MCF 10A (cell line): Measurements from ENCODE around the gene INAFM2. TPM values are rescaled to one million over a fixed set of nuclear protein-coding genes. Genes with fewer than 3 reads are reported as not detected.

Source experiments
- BruUV-seq: library from RNA; stranded (reverse); fragments of 400-500 nt; replicated peaks from 2 replicates; lab custom pipeline; 2021; lab: Mats Ljungman, UMichigan
- CTCF ChIA-PET: fragments of 300-600 bp; sonication (Branson Sonifier 250); formaldehyde crosslinking; extraction: SDS; loops from one replicate; lab custom pipeline; 2021; ENCODE audit warnings: antibody characterized with exemption, inconsistent platforms; lab: Yijun Ruan, JAX
- POLR2A ChIA-PET: fragments of 300-600, 350-650 bp; sonication (Branson Sonifier 250); formaldehyde crosslinking; extraction: SDS; loops from one replicate; lab custom pipeline; 2020; ENCODE audit warnings: antibody characterized with exemption, inconsistent platforms; lab: Yijun Ruan, JAX
- DNase-seq: peaks from one replicate; pipeline ENCODE4 v3.0.0-alpha.2; 2018; ENCODE audit not compliant: unreplicated experiment
- H3K27ac Mint-ChIP-seq: one replicate; pipeline ENCODE4 v1.8.0; 2022; ENCODE audit warnings: mild to moderate bottlenecking, low read depth, mixed read lengths; ENCODE audit not compliant: unreplicated experiment
- H3K27me3 Mint-ChIP-seq: one replicate; pipeline ENCODE4 v1.8.0; 2022; ENCODE audit warnings: mixed read lengths; ENCODE audit not compliant: insufficient read depth, unreplicated experiment
- H3K36me3 Mint-ChIP-seq: one replicate; pipeline ENCODE4 v1.8.0; 2022; ENCODE audit warnings: mild to moderate bottlenecking, moderate library complexity, mixed read lengths; ENCODE audit not compliant: insufficient read depth, unreplicated experiment
- H3K4me1 Mint-ChIP-seq: one replicate; pipeline ENCODE4 v1.8.0; 2022; ENCODE audit warnings: mixed read lengths; ENCODE audit not compliant: insufficient read depth, unreplicated experiment
- H3K4me3 Mint-ChIP-seq: one replicate; pipeline ENCODE4 v1.8.0; 2022; ENCODE audit warnings: mild to moderate bottlenecking, moderate library complexity, mixed read lengths; ENCODE audit not compliant: unreplicated experiment
- H3K9me3 Mint-ChIP-seq: one replicate; pipeline ENCODE4 v1.8.0; 2022; ENCODE audit warnings: mixed read lengths; ENCODE audit not compliant: unreplicated experiment
- CTCF ChIP-seq: fragments of 200-600 bp; IDR thresholded peaks from one replicate; pipeline ENCODE4 v1.8.0; 2022; ENCODE audit warnings: antibody characterized with exemption, mild to moderate bottlenecking; ENCODE audit not compliant: unreplicated experiment
- intact Hi-C: fragments of 100-400 bp; cut with micrococcal nuclease; formaldehyde crosslinking; loops from 2 replicates; pipeline ENCODE4 v1.14.1; 2022
- total RNA-seq: library from RNA; stranded (reverse); gene quantifications from 2 replicates; pipeline ENCODE4 v1.2.3, GENCODE V29; 2022

Gene INAFM2
- total RNA-seq, 1 experiment from 2014 or later = 15.7 TPM

GRCh38 chr15:40310993-40311392, 12.5 kb upstream of the INAFM2 start:
- H3K9me3 Mint-ChIP-seq = no peaks in the 10 kb centered on the region
- H3K27ac Mint-ChIP-seq = no peak overlapping the region
- H3K4me1 Mint-ChIP-seq = peaks cover 13% of the 10 kb centered on the region
- ChIA-PET POLR2A (interaction anchor here (0.7 to 1.2 kb wide), 3 partner anchors 9 to 70 kb away, joined by 3 read pairs; no protein-coding TSS in a partner anchor), CTCF (interaction anchor here (1.1 to 13.6 kb wide), 9 partner anchors 9 to 56 kb away, joined by 3 to 137 read pairs (median 13); partner anchors contain the start of gene CCDC9B)
- intact Hi-C loops = loop anchor here (1.0 kb wide), 1 partner anchor 32 kb away; no protein-coding TSS in a partner anchor
- no peaks in the 10 kb centered on the region for H3K36me3 Mint-ChIP-seq
- no peak for DNase-seq
- TF ChIP-seq CTCF = no peak
- no TSS peak for BruUV-seq
- H3K4me3 Mint-ChIP-seq = no peak overlapping the region
- no peaks in the 10 kb centered on the region for H3K27me3 Mint-ChIP-seq

- Mint-ChIP-seq H3K27ac (no peak overlapping the region), H3K4me1 (peaks cover 13% of the 10 kb centered on the region), H3K27me3 (no peaks in the 10 kb centered on the region), H3K36me3 (no peaks in the 10 kb centered on the region), H3K9me3 (no peaks in the 10 kb centered on the region), H3K4me3 (no peak overlapping the region)
- intact Hi-C loops = loop anchor here (1.0 kb wide), 1 partner anchor 23 kb away; no protein-coding TSS in a partner anchor
- ChIA-PET POLR2A (interaction anchor here (0.6 to 2.6 kb wide), 6 partner anchors 11 to 421 kb away, joined by 3 to 9 read pairs (median 4); partner anchors contain the start of genes CCDC9B and INAFM2), CTCF (interaction anchor here (0.9 to 13.6 kb wide), 11 partner anchors 8 to 110 kb away, joined by 3 to 137 read pairs (median 5); partner anchors contain the start of gene CCDC9B)
- TF ChIP-seq CTCF = no peak
- BruUV-seq = no TSS peak
- no peak for DNase-seq
Measured at GRCh38 chr15:40312370-40313158, 10.9 kb upstream of the INAFM2 start.

DNA sequence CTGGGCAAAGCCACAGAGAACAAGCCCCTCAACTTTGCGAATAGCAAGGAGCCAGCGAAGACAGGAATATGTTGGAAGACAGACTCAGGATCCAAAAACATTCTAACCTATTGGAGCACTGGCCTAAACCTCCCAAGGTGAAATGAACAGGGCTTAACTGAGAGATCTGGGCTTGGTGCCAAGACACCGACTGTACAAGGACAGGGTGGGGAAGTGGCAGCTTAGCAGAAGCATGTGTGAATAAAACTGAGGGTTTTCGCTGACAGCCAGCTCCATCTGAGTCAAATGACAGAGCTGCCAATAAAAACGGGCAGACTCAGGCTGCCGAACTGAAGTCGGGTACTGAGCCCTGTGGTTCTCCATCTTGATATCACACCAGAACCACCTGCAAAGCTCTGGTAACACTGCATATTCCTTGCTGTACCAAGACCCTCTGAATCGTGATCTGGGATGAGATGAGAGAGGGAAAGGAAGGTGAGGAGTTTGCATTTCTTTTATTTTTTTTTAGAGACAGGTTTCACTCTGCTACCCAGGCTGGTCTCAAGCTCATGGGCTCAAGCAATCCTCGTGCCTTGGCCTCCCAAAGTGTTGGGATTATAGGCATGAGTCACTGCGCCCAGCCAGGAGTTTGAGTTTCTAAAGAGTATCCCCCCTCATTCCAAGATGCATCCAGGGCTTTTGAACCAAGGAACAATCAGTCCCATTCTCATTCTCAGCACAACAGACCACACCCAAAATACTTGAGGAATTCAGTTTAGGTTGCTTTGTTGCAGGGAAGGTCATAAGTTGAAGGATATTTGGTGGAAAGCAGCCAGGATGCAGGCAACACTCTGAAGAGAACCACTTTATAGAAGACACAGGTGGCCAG, 9.7 kb upstream of the INAFM2 start:
- H3K9me3 Mint-ChIP-seq = no peaks in the 10 kb centered on the region
- H3K4me3 Mint-ChIP-seq = peak overlapping the region; percentile 18
- intact Hi-C loops = loop anchor here (1.0 kb wide), 1 partner anchor 24 kb away; no protein-coding TSS in a partner anchor
- POLR2A ChIA-PET = interaction anchor here (0.6 to 2.6 kb wide), 12 partner anchors 9 to 422 kb away, joined by 3 to 9 read pairs (median 4); partner anchors contain the start of genes BAHD1, CCDC9B and INAFM2
- no peak for TF ChIP-seq CTCF
- H3K27ac Mint-ChIP-seq = no peak overlapping the region
- no TSS peak for BruUV-seq
- H3K36me3 Mint-ChIP-seq = no peaks in the 10 kb centered on the region
- CTCF ChIA-PET = interaction anchor here (0.7 to 13.6 kb wide), 11 partner anchors 14 to 136 kb away, joined by 3 to 137 read pairs (median 5); partner anchors contain the start of gene CCDC9B
- peaks cover 13% of the 10 kb centered on the region for H3K4me1 Mint-ChIP-seq
- DNase-seq = peak; percentile 94
- H3K27me3 Mint-ChIP-seq = no peaks in the 10 kb centered on the region
